GM21717 (cell line): Measurements from ENCODE around the gene MAGED4.
"Not testable (repeated sequence)": the region's sequence is repeated elsewhere in the genome, so short reads cannot be mapped to it uniquely, and the experiment has no call there.

Experiments used
- ATAC-seq: cut with Tn5 transposase; IDR thresholded peaks from one replicate; pipeline ENCODE4 v1.9.1; 2021; ENCODE audit warnings: mild to moderate bottlenecking, moderate library complexity; ENCODE audit not compliant: unreplicated experiment

The MAGED4 gene

GRCh38 chrX:52184440-52185077, at the start of gene MAGED4:
Gene MAGED4, plus strand, starts transcription at chrX:52184888. Its CDS starts 1,035 bp downstream, at chrX:52185923.
- ATAC-seq = not testable (repeated sequence)

GRCh38 chrX:52138830-52139544, 45.7 kb upstream of the MAGED4 start:
- no peak for ATAC-seq

- no peak for ATAC-seq
Measured at GRCh38 chrX:52139545-52139895, 45.2 kb upstream of the MAGED4 start.

GRCh38 chrX:52140020-52140419, 44.7 kb upstream of the MAGED4 start:
- no peak for ATAC-seq

GRCh38 chrX:52150667-52151066, 34.0 kb upstream of the MAGED4 start:
- not testable (repeated sequence) for ATAC-seq

GRCh38 chrX:52160140-52160539, 24.5 kb upstream of the MAGED4 start:
- ATAC-seq = not testable (repeated sequence)

GRCh38 chrX:52166840-52167239, 17.8 kb upstream of the MAGED4 start:
- no peak for ATAC-seq

GRCh38 chrX:52171055-52171454, 13.6 kb upstream of the MAGED4 start:
- not testable (repeated sequence) for ATAC-seq

GRCh38 chrX:52185078-52185453, 378 bp downstream of the MAGED4 start:
- ATAC-seq = not testable (repeated sequence)

- not testable (repeated sequence) for ATAC-seq
Measured at GRCh38 chrX:52211405-52211804, 26.7 kb downstream of the MAGED4 start.

- ATAC-seq = no peak
Measured at GRCh38 chrX:52213276-52213675, 28.6 kb downstream of the MAGED4 start.

- ATAC-seq = no peak
Measured at GRCh38 chrX:52216541-52216940, 31.9 kb downstream of the MAGED4 start.

- no peak for ATAC-seq
Measured at GRCh38 chrX:52217494-52218160, 32.9 kb downstream of the MAGED4 start.

- ATAC-seq = no peak
Measured at GRCh38 chrX:52220936-52221335, 36.2 kb downstream of the MAGED4 start.
